H1 (cell line): ENCODE measurements around the gene FREM2.

ENCODE experiments used
- CBX5 ChIP-seq: fragments of 300-800, 300-1000 bp; sonication (generic); IDR thresholded peaks from 2 replicates; pipeline ENCODE4 v1.7.1; 2016; ENCODE audit warnings: antibody characterized with exemption, low read length, low read depth
- CREB1 ChIP-seq: IDR thresholded peaks from 2 replicates; pipeline ENCODE4 v1.6.1; 2012; ENCODE audit warnings: inconsistent platforms
- EP300 ChIP-seq, 2 experiments: IDR thresholded peaks; 1 replicate in 1 of 2; 2 replicates in 1 of 2; pipeline ENCODE4 v1.6.1; 2011 to 2012; ENCODE audit warnings: low read depth in 2 of 2, low read length in 2 of 2, mild to moderate bottlenecking in 2 of 2, borderline replicate concordance in 1 of 2, inconsistent platforms in 1 of 2, moderate library complexity in 1 of 2
- EZH2 ChIP-seq: fragments of 200-600 bp; sonication (generic); IDR thresholded peaks from 2 replicates; pipeline ENCODE4 v1.7.1; 2012; ENCODE audit warnings: low read depth, mild to moderate bottlenecking, moderate library complexity, low read length, inconsistent platforms; ENCODE audit not compliant: severe bottlenecking
- HDAC6 ChIP-seq: IDR thresholded peaks from one replicate; pipeline ENCODE4 v1.7.1; 2012; ENCODE audit warnings: low read depth, mild to moderate bottlenecking, inconsistent platforms, low read length, moderate library complexity
- KDM1A ChIP-seq: fragments of 200-600, 300-600 bp; sonication (generic); IDR thresholded peaks from 2 replicates; pipeline ENCODE4 v1.7.1; 2016; ENCODE audit warnings: mild to moderate bottlenecking, low read length, borderline replicate concordance
- MAFK ChIP-seq: IDR thresholded peaks from 2 replicates; pipeline ENCODE4 v1.6.1; 2012; ENCODE audit warnings: low read depth, mild to moderate bottlenecking, improper control_type of control experiment, low read length
- POLR2A ChIP-seq, 2 experiments: IDR thresholded peaks; 1 replicate in 1 of 2; 2 replicates in 1 of 2; pipeline ENCODE4 v1.6.1; 2011; ENCODE audit warnings: low read depth in 2 of 2, low read length in 2 of 2, mild to moderate bottlenecking in 2 of 2; ENCODE audit errors: control extremely low read depth in 1 of 2
- POLR2AphosphoS5 ChIP-seq: IDR thresholded peaks from 2 replicates; pipeline ENCODE4 v1.6.1; 2011; ENCODE audit warnings: low read depth, low read length
- RFX5 ChIP-seq: IDR thresholded peaks from 2 replicates; pipeline ENCODE4 v1.6.1; 2011; ENCODE audit warnings: low read depth, low read length, improper control_type of control experiment, borderline replicate concordance
- SP2 ChIP-seq: IDR thresholded peaks from 2 replicates; pipeline ENCODE4 v1.6.1; 2012; ENCODE audit warnings: mild to moderate bottlenecking, low read length, inconsistent platforms
- TAF1 ChIP-seq: IDR thresholded peaks from 2 replicates; pipeline ENCODE4 v1.6.1; 2011; ENCODE audit warnings: mild to moderate bottlenecking, low read depth, low read length
- ZNF274 ChIP-seq: IDR thresholded peaks from 2 replicates; pipeline ENCODE4 v1.7.0; 2012; ENCODE audit warnings: low read length, borderline replicate concordance; ENCODE audit errors: extremely low read depth
- TF ChIP-seq, protein P1 (sequence below), 3 experiments: IDR thresholded peaks; 1 replicate in 2 of 3; 2 replicates in 1 of 3; pipeline versions ENCODE4 v1.5.1 to v1.6.1; 2011; ENCODE audit warnings: low read length in 3 of 3, mild to moderate bottlenecking in 3 of 3, inconsistent platforms in 2 of 3, low read depth in 1 of 3, moderate library complexity in 1 of 3; ENCODE audit not compliant: insufficient read depth in 1 of 3; ENCODE audit errors: control extremely low read depth in 1 of 3

DNA sequence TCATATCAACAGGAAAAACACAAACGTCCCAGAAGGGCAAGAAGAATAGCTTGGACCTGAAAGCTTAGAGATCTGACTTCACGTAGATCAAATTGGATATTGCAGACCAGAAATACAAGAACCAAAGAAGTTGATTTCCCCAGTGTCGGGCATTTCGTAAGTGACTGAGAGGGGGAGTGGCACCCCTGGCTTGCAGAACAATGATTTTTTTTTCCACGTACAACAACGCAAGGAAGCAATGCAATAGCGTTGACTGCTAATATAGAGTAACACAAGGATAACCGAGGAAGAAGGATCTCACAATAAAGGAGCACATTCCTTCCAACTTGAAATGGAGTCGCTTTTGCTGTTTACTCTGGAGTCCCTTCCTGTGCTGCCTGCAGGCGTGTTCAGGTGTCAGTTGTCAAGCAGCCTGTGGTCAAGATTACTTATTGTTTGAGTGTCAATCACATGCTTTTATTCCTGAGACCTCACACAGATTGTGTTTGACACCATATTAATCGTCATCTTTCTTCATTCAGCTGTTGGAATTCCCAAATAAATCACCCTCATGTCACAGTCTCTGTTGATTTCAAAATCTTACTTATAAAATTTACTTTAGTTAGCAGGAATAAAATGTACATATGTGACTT lies 139.4 kb downstream of the FREM2 start:
- TF ChIP-seq KDM1A: no peak
- TF ChIP-seq POLR2A (IDR thresholded peaks at IDR 0.05; ENCODE audit: control extremely low read depth in 1 of 2, low read depth in 2 of 2, low read length in 2 of 2): no peak
- no peak for TF ChIP-seq EP300 (IDR thresholded peaks at IDR 0.05; ENCODE audit: borderline replicate concordance in 1 of 2, low read depth in 2 of 2, low read length in 2 of 2)
- no peak for TF ChIP-seq EZH2
- TF ChIP-seq POLR2AphosphoS5: no peak
- TF ChIP-seq MAFK: no peak
- TF ChIP-seq, protein P1, sequence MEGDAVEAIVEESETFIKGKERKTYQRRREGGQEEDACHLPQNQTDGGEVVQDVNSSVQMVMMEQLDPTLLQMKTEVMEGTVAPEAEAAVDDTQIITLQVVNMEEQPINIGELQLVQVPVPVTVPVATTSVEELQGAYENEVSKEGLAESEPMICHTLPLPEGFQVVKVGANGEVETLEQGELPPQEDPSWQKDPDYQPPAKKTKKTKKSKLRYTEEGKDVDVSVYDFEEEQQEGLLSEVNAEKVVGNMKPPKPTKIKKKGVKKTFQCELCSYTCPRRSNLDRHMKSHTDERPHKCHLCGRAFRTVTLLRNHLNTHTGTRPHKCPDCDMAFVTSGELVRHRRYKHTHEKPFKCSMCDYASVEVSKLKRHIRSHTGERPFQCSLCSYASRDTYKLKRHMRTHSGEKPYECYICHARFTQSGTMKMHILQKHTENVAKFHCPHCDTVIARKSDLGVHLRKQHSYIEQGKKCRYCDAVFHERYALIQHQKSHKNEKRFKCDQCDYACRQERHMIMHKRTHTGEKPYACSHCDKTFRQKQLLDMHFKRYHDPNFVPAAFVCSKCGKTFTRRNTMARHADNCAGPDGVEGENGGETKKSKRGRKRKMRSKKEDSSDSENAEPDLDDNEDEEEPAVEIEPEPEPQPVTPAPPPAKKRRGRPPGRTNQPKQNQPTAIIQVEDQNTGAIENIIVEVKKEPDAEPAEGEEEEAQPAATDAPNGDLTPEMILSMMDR (IDR thresholded peaks at IDR 0.05; ENCODE audit: control extremely low read depth in 1 of 3, insufficient read depth in 1 of 3, low read depth in 1 of 3, low read length in 3 of 3): no peak
- no peak for TF ChIP-seq CREB1
- TF ChIP-seq RFX5: no peak
- no peak for TF ChIP-seq ZNF274
- no peak for TF ChIP-seq CBX5
- no peak for TF ChIP-seq HDAC6
- TF ChIP-seq SP2: no peak
- no peak for TF ChIP-seq TAF1
